Activated CD4-positive, alpha-beta T cell treated with anti-CD3 and anti-CD28 coated beads, Interleukin-2, amount 50 U/mL, for 16 hours (primary cell): ENCODE data around the gene MCFD2.

ENCODE experiments used
- DNase-seq: peaks from one replicate; pipeline ENCODE4 v3.0.0-alpha.2; 2020

Gene MCFD2

GRCh38 chr2:46915281-46915810, at the start of gene MCFD2:
Gene MCFD2 (minus strand): TSS chr2:46915806. CDS start chr2:46909171, 6,635 bp downstream.
- DNase-seq, result no peak

- DNase-seq, result no peak
These were observed 49.4 kb upstream of the MCFD2 start for GRCh38 chr2:46964835-46965560.

- no peak for DNase-seq
These were observed 48.5 kb upstream of the MCFD2 start for GRCh38 chr2:46963941-46964673.

- DNase-seq, result no peak
These were observed 47.6 kb upstream of the MCFD2 start for GRCh38 chr2:46963210-46963609.

GRCh38 chr2:46962751-46963150, 47.1 kb upstream of the MCFD2 start:
- no peak for DNase-seq

GRCh38 chr2:46960618-46961017, 45.0 kb upstream of the MCFD2 start:
- no peak for DNase-seq

- no peak for DNase-seq
These were observed 42.9 kb upstream of the MCFD2 start for GRCh38 chr2:46958431-46959017.

- DNase-seq, result no peak
These were observed 41.5 kb upstream of the MCFD2 start for GRCh38 chr2:46956981-46957531.

GRCh38 chr2:46955764-46956163, 40.2 kb upstream of the MCFD2 start:
- no peak for DNase-seq

- no peak for DNase-seq
These were observed 39.5 kb upstream of the MCFD2 start for GRCh38 chr2:46954951-46955571.

GRCh38 chr2:46952171-46952570, 36.6 kb upstream of the MCFD2 start:
- no peak for DNase-seq

- no peak for DNase-seq
These were observed 35.9 kb upstream of the MCFD2 start for GRCh38 chr2:46951290-46952064.

- DNase-seq, result no peak
These were observed 34.7 kb upstream of the MCFD2 start for GRCh38 chr2:46950314-46950713.

GRCh38 chr2:46947841-46948240, 32.2 kb upstream of the MCFD2 start:
- DNase-seq, result no peak

GRCh38 chr2:46945671-46946070, 30.1 kb upstream of the MCFD2 start:
- DNase-seq, result no peak

GRCh38 chr2:46943881-46944798, 28.5 kb upstream of the MCFD2 start:
- peak; percentile 94 for DNase-seq

GRCh38 chr2:46942891-46943626, 27.5 kb upstream of the MCFD2 start:
- DNase-seq, result peak; percentile 17

- peak; percentile 82 for DNase-seq
These were observed 26.5 kb upstream of the MCFD2 start for GRCh38 chr2:46942143-46942526.

GRCh38 chr2:46939626-46940359, 24.2 kb upstream of the MCFD2 start:
- no peak for DNase-seq

GRCh38 chr2:46937471-46937901, 21.9 kb upstream of the MCFD2 start:
- DNase-seq, result no peak
